A673 (cell line): ENCODE measurements around the gene KCNC1. TPM values are rescaled to one million over a fixed set of nuclear protein-coding genes. Genes with fewer than 3 reads are reported as not detected.

Experiments
- BruUV-seq: library from RNA; stranded (reverse); fragments of 400-500 nt; replicated peaks from 2 replicates; lab custom pipeline; 2021; lab: Mats Ljungman, UMichigan
- CTCF ChIA-PET: fragments of 300-600 bp; sonication (Branson Sonifier 250); formaldehyde crosslinking; loops from one replicate; lab custom pipeline; 2022; ENCODE audit warnings: antibody characterized with exemption; lab: Charles Lee
- POLR2A ChIA-PET: fragments of 300-600 bp; sonication (Branson Sonifier 250); formaldehyde crosslinking; loops from one replicate; lab custom pipeline; 2022; ENCODE audit warnings: antibody characterized with exemption; ENCODE audit not compliant: low non-redundant PET; lab: Charles Lee
- DNase-seq: peaks from one replicate; pipeline ENCODE4 v3.0.0-alpha.2; 2015; ENCODE audit warnings: low spot score
- H3K27ac ChIP-seq: fragments of 200-600 bp; sonication (generic); 2 replicates; pipeline ENCODE4 v1.5.1; 2016; ENCODE audit warnings: mixed run types, low read depth, mild to moderate bottlenecking, mixed read lengths, antibody characterized with exemption, low read length; ENCODE audit not compliant: poor library complexity, severe bottlenecking
- H3K27me3 ChIP-seq: fragments of 200-600 bp; sonication (generic); replicated peaks from 2 replicates; pipeline ENCODE4 v1.6.1; 2017; ENCODE audit warnings: mixed run types, low read depth, mild to moderate bottlenecking, mixed read lengths, antibody characterized with exemption, low read length; ENCODE audit not compliant: insufficient read depth, poor library complexity
- H3K36me3 ChIP-seq: fragments of 200-600 bp; sonication (generic); 2 replicates; pipeline ENCODE4 v1.6.1; 2016; ENCODE audit warnings: mixed run types, mild to moderate bottlenecking, mixed read lengths, antibody characterized with exemption, low read length; ENCODE audit not compliant: insufficient read depth, poor library complexity, severe bottlenecking
- H3K4me1 ChIP-seq: fragments of 200-600 bp; sonication (generic); 2 replicates; pipeline ENCODE4 v1.6.1; 2017; ENCODE audit warnings: mixed run types, mild to moderate bottlenecking, mixed read lengths, antibody characterized with exemption, low read length; ENCODE audit not compliant: insufficient read depth, poor library complexity, severe bottlenecking
- H3K4me3 ChIP-seq: fragments of 200-600 bp; sonication (generic); 2 replicates; pipeline ENCODE4 v1.5.1; 2016; ENCODE audit warnings: low read depth, mixed run types, mild to moderate bottlenecking, mixed read lengths, low read length; ENCODE audit not compliant: poor library complexity, severe bottlenecking
- H3K9me3 ChIP-seq: fragments of 200-600 bp; sonication (generic); 2 replicates; pipeline ENCODE4 v1.6.1; 2016; ENCODE audit warnings: mixed run types, low read depth, mild to moderate bottlenecking, mixed read lengths, antibody characterized with exemption, low read length; ENCODE audit not compliant: poor library complexity, severe bottlenecking
- CTCF ChIP-seq: fragments of 300-800, 200-600 bp; sonication (generic); conservative IDR thresholded peaks from 2 replicates; pipeline ENCODE4 v1.5.1; 2017; ENCODE audit warnings: low read depth, mild to moderate bottlenecking, antibody characterized with exemption, low read length, moderate library complexity, mixed read lengths
- EZH2 ChIP-seq: fragments of 200-600 bp; sonication (generic); IDR thresholded peaks from 2 replicates; pipeline ENCODE4 v1.6.1; 2017; ENCODE audit warnings: borderline replicate concordance, low read depth, mild to moderate bottlenecking, mixed read lengths, antibody characterized with exemption, low read length; ENCODE audit not compliant: poor library complexity, severe bottlenecking
- intact Hi-C: fragments of 100-400 bp; cut with micrococcal nuclease; formaldehyde crosslinking; loops from one replicate; pipeline ENCODE4 v1.10.0; 2022; ENCODE audit not compliant: unreplicated experiment
- total RNA-seq: library from RNA; stranded (reverse); gene quantifications from 2 replicates; pipeline ENCODE4 v1.2.3, GENCODE V29; 2021

KCNC1 gene
- total RNA-seq, 1 experiment from 2014 or later, result 0.09 TPM

DNA sequence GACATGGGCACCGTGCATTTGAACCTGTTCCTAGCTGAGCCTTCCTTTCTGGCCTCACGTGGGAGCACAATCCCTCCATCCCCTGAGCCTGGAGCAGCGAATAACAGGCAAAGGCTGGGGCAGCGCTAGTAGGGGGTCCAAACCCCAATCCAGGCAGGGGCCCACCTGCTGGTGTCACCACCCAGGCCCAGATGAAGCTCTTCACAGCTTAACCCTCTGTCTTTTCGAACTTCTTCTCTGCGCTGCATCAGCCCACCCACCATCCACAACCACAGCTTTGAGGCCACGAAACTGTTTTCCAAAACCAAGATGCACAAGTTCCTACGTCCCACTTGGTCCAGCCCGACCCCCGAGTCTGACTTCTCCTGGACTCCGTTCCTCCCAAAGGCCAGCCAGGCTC lies 11.5 kb downstream of the KCNC1 start:
- BruUV-seq, result no TSS peak
- H3K27me3 ChIP-seq, result no peaks in the 10 kb centered on the region
- intact Hi-C loops, result no loop called here
- POLR2A ChIA-PET, result no interaction called here
- H3K27ac ChIP-seq, result no peak overlapping the region
- no peak overlapping the region for H3K4me3 ChIP-seq
- DNase-seq, result no peak
- H3K9me3 ChIP-seq, result no peaks in the 10 kb centered on the region
- no peaks in the 10 kb centered on the region for H3K36me3 ChIP-seq
- CTCF ChIA-PET, result no interaction called here
- no peaks in the 10 kb centered on the region for H3K4me1 ChIP-seq
- no peak for TF ChIP-seq EZH2
- no peak for TF ChIP-seq CTCF

DNA sequence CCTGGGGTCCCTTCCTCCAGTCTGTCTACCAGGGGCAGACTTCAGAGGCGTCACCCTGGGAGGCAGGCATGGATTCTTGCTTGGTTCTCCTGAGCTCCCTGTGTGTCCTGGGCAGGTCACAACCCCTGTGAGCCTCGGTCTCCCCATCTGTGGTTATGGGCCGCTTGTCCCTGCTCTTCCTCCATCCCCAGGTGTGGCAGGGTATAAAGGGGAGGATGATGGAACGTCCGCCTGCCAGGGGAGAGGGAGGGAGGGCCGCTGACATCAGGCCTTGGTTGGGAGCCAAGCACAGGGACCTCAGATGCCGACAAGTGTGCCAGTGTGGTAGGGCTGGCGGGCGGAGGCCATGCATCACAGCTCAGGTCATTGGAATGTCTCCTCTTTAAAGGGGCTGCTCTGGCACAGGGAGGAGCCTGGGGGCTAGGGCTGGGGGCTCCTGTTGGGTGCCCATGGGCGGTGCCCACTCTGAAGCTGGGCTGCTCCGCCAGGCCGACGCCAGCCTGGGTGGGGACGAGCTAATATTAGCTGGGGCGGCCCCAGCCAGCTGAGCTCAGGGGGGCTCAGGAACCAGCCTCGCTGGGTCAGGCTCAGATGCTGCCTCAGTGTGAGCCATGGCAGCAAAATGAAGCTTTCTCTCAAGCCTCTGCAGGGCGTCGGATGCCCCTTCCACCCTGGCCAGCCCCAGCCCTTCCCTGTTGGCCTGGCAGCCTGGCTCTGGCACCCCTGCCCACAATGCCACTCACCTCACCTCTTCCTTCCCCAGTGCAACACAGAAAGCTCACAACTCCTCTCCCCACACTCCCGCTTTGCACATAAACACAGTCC lies 12.8 kb downstream of the KCNC1 start:
- CTCF ChIA-PET, result no interaction called here
- H3K9me3 ChIP-seq, result no peaks in the 10 kb centered on the region
- H3K4me3 ChIP-seq, result no peak overlapping the region
- POLR2A ChIA-PET, result no interaction called here
- H3K27me3 ChIP-seq, result no peaks in the 10 kb centered on the region
- no peak overlapping the region for H3K27ac ChIP-seq
- TF ChIP-seq EZH2 (no peak), CTCF (no peak)
- H3K4me1 ChIP-seq, result no peaks in the 10 kb centered on the region
- DNase-seq, result no peak
- H3K36me3 ChIP-seq, result no peaks in the 10 kb centered on the region
- intact Hi-C loops, result no loop called here
- no TSS peak for BruUV-seq

- CTCF ChIA-PET, result no interaction called here
- intact Hi-C loops, result no loop called here
- H3K4me3 ChIP-seq, result no peak overlapping the region
- BruUV-seq, result no TSS peak
- no peaks in the 10 kb centered on the region for H3K9me3 ChIP-seq
- H3K27ac ChIP-seq, result no peak overlapping the region
- DNase-seq, result no peak
- H3K27me3 ChIP-seq, result no peaks in the 10 kb centered on the region
- POLR2A ChIA-PET, result no interaction called here
- H3K4me1 ChIP-seq, result no peaks in the 10 kb centered on the region
- no peak for TF ChIP-seq CTCF
- no peak for TF ChIP-seq EZH2
- H3K36me3 ChIP-seq, result no peaks in the 10 kb centered on the region
Measured at GRCh38 chr11:17748044-17748443, 13.5 kb downstream of the KCNC1 start.
